Measurements from ENCODE around the gene AHCTF1.

DNA sequence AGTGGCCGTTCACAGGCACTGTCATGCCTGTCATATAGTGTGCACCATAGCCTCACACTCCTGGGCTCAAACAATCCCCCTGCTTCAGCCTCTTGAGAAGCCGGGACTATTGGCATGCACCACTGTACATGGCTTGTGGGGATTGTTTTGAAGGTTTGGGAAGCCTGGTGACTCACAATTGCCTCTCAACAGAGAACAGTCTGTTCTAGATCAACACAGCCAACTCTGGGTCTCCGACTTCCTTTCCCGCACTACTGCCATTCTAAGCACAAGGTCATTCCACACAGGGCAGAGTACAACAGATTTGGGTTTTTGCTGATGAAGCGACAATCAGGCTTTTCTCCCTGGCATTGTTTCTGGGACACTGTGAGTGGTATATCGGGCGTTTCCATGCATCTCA is 15.5 kb upstream of the AHCTF1 start:
- TF ChIP-seq, protein P1, sequence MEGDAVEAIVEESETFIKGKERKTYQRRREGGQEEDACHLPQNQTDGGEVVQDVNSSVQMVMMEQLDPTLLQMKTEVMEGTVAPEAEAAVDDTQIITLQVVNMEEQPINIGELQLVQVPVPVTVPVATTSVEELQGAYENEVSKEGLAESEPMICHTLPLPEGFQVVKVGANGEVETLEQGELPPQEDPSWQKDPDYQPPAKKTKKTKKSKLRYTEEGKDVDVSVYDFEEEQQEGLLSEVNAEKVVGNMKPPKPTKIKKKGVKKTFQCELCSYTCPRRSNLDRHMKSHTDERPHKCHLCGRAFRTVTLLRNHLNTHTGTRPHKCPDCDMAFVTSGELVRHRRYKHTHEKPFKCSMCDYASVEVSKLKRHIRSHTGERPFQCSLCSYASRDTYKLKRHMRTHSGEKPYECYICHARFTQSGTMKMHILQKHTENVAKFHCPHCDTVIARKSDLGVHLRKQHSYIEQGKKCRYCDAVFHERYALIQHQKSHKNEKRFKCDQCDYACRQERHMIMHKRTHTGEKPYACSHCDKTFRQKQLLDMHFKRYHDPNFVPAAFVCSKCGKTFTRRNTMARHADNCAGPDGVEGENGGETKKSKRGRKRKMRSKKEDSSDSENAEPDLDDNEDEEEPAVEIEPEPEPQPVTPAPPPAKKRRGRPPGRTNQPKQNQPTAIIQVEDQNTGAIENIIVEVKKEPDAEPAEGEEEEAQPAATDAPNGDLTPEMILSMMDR (IDR thresholded peaks at IDR 0.05; ENCODE audit: low read depth, low read length) = no peak
- TF ChIP-seq EZH2phosphoT487 (IDR thresholded peaks at IDR 0.05; ENCODE audit: low read depth) = no peak

All from OCI-LY3 (cell line).